Effector memory CD8-positive, alpha-beta T cell (primary cell): Measurements from ENCODE around the gene CLRN3.

Experiments
- ATAC-seq: fragments of 150-1000 bp; cut with Tn5 transposase; replicated peaks from 2 replicates; pipeline ENCODE4 v1.10.0; 2021; ENCODE audit warnings: mild to moderate bottlenecking, moderate library complexity
- DNase-seq, 3 experiments: peaks; one replicate each; pipeline ENCODE4 v3.0.0; 2021
- H3K27ac Mint-ChIP-seq, 2 donors: one replicate each; pipeline ENCODE4 v1.8.0; 2022; ENCODE audit warnings: mild to moderate bottlenecking in 2 of 2, mixed read lengths in 2 of 2, moderate library complexity in 2 of 2
- H3K27me3 Mint-ChIP-seq, 2 donors: one replicate each; pipeline ENCODE4 v1.8.0; 2022; ENCODE audit warnings: mixed read lengths in 2 of 2
- H3K36me3 Mint-ChIP-seq: one replicate; pipeline ENCODE4 v1.8.0; 2022; ENCODE audit warnings: mild to moderate bottlenecking, moderate library complexity, mixed read lengths; ENCODE audit not compliant: insufficient read depth
- H3K4me1 Mint-ChIP-seq, 2 donors: one replicate each; pipeline ENCODE4 v1.8.0; 2022; ENCODE audit warnings: low read depth in 2 of 2, mixed read lengths in 2 of 2
- H3K4me3 Mint-ChIP-seq, 2 donors: one replicate each; pipeline ENCODE4 v1.8.0; 2022; ENCODE audit warnings: mild to moderate bottlenecking in 2 of 2, mixed read lengths in 2 of 2, moderate library complexity in 2 of 2
- H3K9me3 Mint-ChIP-seq, 2 donors: one replicate each; pipeline ENCODE4 v1.8.0; 2022; ENCODE audit warnings: mixed read lengths in 2 of 2

The CLRN3 gene

DNA sequence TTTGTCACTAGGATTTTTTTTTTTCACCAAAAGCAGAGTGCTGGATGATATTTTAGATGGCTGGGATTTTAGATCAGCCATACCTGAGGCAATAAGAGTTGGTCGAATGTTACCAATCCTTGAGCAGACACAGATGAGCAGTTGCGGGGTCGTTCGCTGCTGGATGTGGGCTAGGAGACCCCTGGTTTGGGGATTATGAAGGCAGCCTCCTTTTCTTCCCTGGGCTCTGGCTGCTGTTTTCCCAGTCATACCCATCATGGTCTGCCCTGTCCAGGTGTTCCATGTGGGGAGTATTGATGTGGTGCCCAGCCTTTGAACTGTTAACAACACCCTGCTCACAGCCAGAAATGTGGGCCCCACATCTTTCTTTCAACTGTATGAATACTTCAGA, 19.1 kb upstream of the CLRN3 start:
- Mint-ChIP-seq H3K4me1 (no peaks in the 10 kb centered on the region), H3K27me3 (peaks cover 5 to 35% of the 10 kb centered on the region in 2 donors), H3K36me3 (no peaks in the 10 kb centered on the region), H3K4me3 (no peak overlapping the region), H3K9me3 (no peaks in the 10 kb centered on the region), H3K27ac (no peak overlapping the region)
- no peak for ATAC-seq
- DNase-seq = no peak

DNA sequence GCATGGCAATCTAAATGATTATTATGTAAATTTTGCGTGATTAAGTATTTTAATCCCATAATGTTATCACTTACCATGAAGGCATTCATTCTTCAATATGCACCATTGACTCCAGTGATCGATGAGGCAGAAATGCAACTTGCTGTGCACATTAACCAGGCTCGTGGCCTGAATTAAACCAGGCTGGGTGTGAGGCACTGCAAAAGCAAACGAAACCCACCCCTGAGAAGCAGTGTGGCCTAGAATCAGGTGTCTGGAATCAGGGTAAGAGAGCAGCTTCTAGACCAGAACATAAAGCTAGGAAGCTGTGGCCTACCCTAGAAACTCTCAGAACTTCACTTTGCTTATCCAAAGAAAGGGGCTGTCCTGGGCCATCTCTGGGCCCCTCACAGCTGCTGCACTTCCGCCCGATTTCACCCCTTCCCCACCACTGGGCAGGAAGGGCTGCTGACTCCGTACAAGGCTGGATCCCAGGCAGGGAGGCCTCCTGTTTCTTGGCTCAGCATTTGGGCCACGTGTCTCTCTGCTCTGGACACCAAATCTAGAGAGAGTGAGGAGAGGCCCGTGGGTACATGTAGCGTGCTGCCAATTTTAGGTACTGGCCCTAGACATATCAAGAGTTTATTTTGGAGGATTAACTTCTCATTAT, 18.6 kb upstream of the CLRN3 start:
- H3K4me3 Mint-ChIP-seq = no peak overlapping the region
- no peaks in the 10 kb centered on the region for H3K4me1 Mint-ChIP-seq
- H3K27me3 Mint-ChIP-seq = peaks cover 9 to 36% of the 10 kb centered on the region in 2 donors
- H3K9me3 Mint-ChIP-seq = no peaks in the 10 kb centered on the region
- no peak overlapping the region for H3K27ac Mint-ChIP-seq
- DNase-seq = no peak
- no peak for ATAC-seq
- H3K36me3 Mint-ChIP-seq = no peaks in the 10 kb centered on the region

DNA sequence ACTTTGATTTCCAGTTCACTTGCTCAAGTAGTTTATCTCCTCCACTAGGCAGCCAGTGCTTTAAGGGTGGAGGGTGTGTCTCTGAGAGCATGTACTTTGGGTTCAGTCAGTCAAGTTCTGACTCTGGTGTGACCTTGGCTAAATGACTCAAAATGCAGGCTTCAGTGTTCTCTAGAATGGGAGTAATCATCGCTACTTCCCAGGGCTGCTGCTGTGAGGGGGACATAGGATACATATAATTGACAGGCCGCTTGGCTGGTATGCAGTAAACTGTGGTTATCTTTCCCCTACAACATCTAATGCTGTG, 17.7 kb upstream of the CLRN3 start:
- Mint-ChIP-seq H3K27ac (no peak overlapping the region), H3K4me3 (no peak overlapping the region), H3K4me1 (no peaks in the 10 kb centered on the region), H3K27me3 (peaks cover 18 to 45% of the 10 kb centered on the region in 2 donors), H3K9me3 (no peaks in the 10 kb centered on the region), H3K36me3 (peaks cover under 1% of the 10 kb centered on the region)
- ATAC-seq = no peak
- DNase-seq = no peak

DNA sequence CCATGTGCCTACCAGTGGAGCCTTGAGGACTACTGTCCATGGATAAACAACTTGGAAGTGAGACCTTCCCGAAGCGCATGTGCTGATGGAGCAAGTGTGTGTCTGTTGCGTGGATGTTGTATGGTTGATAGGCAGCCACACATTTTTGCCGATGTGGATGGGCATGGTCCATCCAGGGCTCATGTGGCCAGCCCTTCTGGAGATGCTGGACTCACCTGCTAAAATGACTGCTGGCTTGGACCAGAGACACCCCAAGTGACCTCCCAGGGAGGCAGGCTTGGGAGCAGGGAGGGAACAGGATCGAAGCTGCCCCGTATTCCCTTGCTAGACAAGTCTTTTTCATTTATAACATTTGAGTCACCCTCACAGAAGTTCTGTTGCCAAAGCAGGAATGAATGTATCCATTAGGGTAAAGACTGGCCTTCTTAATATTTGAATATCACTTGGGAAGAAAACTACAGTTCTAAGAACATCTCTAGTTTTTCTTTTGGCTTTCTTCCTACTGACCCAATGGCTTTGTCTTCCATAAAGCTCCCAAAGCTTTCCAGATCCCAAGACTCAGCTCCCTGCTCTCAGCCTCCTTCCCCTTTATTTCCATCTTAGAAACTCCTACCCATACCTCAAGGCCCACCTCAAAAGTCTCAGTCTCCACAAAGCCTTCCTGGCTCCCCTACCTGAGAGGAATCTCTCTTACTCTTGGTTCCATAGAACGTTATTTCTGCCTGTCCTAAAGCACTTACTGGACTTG, 17.1 kb upstream of the CLRN3 start:
- Mint-ChIP-seq H3K36me3 (peaks cover 4% of the 10 kb centered on the region), H3K27me3 (peaks cover 22 to 50% of the 10 kb centered on the region in 2 donors), H3K9me3 (no peaks in the 10 kb centered on the region), H3K27ac (no peak overlapping the region), H3K4me1 (no peaks in the 10 kb centered on the region), H3K4me3 (no peak overlapping the region)
- ATAC-seq = no peak
- DNase-seq = no peak

DNA sequence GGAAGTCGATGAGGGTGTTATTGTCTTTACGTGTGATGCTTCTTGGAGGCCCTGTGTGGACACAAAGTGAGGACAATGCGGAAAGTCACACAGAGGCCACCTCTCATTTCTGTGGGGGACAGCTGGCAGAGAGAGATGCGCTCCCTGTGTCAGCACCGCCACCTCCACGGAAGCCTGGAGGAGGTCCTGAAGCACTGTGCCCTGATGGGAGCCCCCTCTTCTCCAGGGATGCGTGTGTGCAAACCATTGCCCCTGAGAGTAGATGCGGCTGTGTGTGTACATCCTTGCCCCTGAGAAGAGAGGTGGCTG, 16.2 kb upstream of the CLRN3 start:
- Mint-ChIP-seq H3K27ac (no peak overlapping the region), H3K36me3 (peaks cover 4% of the 10 kb centered on the region), H3K4me3 (no peak overlapping the region), H3K27me3 (peaks cover 30 to 52% of the 10 kb centered on the region in 2 donors), H3K9me3 (no peaks in the 10 kb centered on the region), H3K4me1 (no peaks in the 10 kb centered on the region)
- no peak for ATAC-seq
- DNase-seq = no peak

DNA sequence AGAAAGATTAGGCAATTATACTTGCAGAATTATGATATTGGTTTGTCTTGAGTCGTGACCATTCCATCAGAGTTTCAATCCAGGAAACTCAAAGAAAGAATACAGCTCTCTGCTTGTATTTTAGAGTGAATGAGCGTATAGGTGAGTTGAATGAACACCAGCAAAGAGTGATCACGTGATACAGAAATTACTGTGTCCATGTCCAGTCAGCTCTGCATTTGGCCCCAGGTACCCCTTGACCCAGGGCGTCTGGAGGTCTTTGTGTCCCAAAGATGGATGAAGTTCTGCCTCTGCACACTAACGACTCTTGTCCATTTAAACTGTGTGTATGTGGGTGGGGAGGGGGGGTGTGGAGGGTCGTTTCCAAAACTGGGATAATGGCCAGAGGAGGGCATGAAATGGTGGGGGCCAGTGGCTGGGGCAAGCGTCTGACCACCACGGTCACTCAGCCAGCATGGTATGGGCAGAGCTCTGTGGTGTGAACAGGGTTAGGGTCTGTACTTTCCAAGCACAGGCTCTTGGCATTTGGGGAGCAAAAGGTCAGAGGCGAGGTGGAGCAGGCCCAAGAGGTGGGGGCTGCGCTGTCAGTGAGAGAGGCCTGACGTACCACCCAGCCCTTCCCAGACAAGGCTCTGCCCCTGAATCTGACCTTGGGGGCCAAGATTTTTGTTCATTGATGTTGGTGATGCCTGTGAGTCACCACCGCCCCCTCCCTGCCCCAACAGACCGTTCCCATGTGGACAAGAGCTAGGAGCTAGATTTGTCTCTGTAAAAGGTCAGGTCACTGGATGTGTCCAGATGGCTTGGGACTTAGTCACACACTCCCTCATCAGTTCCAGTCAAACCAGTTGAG, 15.6 kb upstream of the CLRN3 start:
- no peaks in the 10 kb centered on the region for H3K9me3 Mint-ChIP-seq
- no peak overlapping the region for H3K27ac Mint-ChIP-seq
- H3K36me3 Mint-ChIP-seq = peaks cover 4% of the 10 kb centered on the region
- DNase-seq = no peak
- H3K4me3 Mint-ChIP-seq = peak overlapping the region in 1 of 2 donors; percentile 15
- no peak for ATAC-seq
- H3K4me1 Mint-ChIP-seq = no peaks in the 10 kb centered on the region
- H3K27me3 Mint-ChIP-seq = peaks cover 36 to 54% of the 10 kb centered on the region in 2 donors

DNA sequence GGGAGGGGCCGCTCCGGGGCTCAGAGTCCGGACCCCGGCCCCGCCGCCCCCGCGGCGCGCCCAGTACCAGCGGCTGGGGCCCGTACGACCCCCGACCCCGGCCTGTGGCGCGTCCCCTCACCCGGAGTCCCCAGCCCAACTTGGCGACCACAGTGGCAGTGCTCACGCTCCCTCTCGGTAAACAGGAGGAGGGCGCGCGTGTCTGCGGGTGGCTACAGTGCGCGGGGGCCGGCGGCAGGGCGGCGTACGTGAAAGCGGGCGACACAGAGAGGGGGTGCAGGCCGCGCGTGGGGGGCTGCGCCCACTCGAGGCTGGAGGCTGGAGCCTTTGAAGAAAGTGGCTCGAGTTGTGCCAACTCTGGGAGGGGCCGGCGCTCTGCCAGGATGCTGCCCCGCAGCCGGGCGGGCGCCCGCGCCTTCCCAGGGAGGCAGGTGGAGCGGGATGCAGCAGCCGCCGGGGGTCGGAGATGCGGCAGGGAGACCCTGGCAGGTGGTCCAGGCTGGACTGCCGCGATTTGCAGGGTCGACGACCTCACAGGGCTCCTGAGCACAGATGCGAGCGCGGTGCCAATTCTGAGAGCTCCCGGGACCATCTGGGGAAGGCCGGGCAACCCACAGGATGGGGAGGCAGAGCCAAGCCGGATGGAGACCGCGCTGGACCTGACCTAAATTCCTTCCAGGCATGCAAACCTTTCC, 14.8 kb upstream of the CLRN3 start:
- ATAC-seq (peak; percentile 31), DNase-seq (no peak)
- Mint-ChIP-seq H3K27ac (no peak overlapping the region), H3K4me3 (peak overlapping the region in 1 of 2 donors; percentile 15), H3K4me1 (no peaks in the 10 kb centered on the region), H3K36me3 (peaks cover 4% of the 10 kb centered on the region), H3K27me3 (peaks cover 43 to 59% of the 10 kb centered on the region in 2 donors), H3K9me3 (no peaks in the 10 kb centered on the region)

DNA sequence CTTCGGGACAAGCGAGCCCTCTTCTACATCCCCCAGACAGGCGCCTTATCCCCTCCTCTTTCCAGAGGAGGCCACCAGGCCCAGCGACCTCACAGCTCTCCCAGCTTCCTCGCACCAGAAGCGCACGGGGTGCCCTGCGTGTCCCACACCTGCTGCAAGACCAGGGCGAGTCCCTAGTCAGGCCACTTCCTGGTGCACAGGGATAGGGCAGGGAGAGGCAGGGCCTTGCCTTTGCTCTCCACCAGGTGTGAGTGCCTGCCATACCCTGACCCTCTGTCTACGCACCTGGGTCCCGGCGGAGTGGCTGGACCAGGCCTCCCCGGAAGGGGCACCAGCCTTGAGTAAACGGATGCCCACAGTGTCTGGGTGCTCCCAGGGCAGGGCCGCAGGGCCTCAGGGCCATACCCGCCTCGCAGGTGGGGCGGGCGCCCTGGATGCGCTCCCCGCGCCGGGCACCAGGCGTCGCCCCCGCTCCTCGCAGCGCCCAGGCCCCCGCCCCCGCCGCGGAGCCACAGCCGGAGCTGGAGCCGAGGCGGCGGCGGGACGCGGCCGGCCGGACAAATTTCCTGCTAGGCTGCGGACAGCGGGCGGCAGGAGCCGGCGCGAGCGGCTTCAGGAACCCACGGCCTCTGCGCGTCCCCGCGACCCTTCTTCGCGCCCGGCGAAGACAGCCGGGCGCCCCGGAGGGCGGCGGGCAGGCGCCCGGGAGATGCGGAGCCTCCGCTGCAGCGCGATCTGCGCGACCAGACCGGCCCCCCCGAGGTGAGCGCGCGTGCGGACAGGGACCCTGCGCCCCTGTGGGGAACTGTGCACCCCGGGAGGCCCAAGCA, 14.0 kb upstream of the CLRN3 start, which contains the start of gene PTPRE:
TSS of gene PTPRE (plus strand) at position 556 of the 830 bp plus-strand sequence. CDS start 133,779 bp downstream, outside the sequence.
- ATAC-seq (peak; percentile 98), DNase-seq (peak; percentile 49 to 61 (median 60))
- H3K4me1 Mint-ChIP-seq = no peaks in the 10 kb centered on the region
- peaks cover 4% of the 10 kb centered on the region for H3K36me3 Mint-ChIP-seq
- H3K27me3 Mint-ChIP-seq = peaks cover 43 to 61% of the 10 kb centered on the region in 2 donors
- peak within 1 kb of the TSS; percentile 15 to 28 for H3K4me3 Mint-ChIP-seq
- no peak within 1 kb of the TSS for H3K27ac Mint-ChIP-seq
- H3K9me3 Mint-ChIP-seq = no peaks in the 10 kb centered on the region

DNA sequence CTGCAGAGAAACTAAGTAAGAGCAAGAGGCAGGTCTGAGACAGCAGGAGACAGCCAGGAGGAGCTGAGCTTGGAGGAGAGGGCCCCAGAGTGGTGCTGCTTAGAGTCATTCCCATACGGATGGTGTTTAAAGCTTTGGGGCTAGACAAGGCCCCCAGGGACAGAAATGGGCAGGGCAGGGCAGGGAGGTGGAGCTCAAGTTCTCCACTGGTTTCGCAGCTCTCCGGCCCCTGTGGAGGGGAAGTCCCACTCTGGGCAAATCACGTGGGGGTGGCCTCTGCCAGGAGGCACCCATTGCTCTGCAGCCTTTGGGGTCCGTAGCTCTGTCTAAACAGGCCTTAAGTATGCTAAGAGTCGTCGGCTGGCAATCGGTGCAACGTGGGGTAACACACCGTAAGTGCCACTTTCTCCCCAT, 13.1 kb upstream of the CLRN3 start:
- peaks cover 4% of the 10 kb centered on the region for H3K36me3 Mint-ChIP-seq
- H3K27ac Mint-ChIP-seq = no peak overlapping the region
- H3K27me3 Mint-ChIP-seq = peaks cover 43 to 66% of the 10 kb centered on the region in 2 donors
- DNase-seq = no peak
- no peaks in the 10 kb centered on the region for H3K9me3 Mint-ChIP-seq
- no peaks in the 10 kb centered on the region for H3K4me1 Mint-ChIP-seq
- peak overlapping the region in 1 of 2 donors; percentile 2 for H3K4me3 Mint-ChIP-seq
- no peak for ATAC-seq

DNA sequence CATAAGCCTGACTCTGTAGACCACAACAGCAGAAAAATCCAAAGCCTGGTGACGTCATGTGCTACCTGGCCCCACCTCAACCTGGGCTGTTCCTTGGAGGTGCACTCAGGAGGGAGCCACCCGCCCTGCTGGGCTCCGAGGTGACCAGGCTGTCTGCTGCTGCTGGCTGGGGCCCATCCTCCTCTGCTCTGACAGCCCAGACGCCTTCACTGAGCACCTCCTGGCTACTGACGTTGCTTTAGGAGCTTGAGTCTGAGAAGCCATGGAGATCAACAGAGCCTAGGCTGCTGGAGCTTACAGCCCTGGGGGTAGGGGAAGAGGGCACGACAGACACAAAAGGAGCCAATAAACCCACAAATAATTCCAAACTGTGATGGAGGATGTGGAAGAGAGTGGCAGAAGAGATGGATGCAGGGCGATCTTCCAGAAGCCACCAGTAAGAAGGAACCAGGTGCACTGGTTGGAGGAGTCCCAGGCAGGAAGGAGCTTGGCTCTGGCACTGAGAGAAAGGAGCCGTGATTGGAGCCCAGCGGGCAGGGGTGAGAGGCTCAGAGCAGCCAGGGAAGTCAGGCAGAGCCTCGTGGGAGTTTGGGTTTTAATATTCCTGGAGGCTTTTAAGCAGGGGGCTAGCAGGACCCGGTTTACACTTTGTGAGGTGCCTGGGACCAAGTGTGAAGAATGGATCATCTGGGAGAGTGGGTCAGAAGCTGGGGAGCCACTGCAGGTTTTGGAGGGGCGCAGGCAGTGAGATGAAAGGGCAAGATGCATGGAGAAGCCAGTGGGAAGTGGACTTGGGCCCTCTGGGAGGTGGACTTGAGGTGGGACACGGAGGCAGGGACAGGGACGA, 12.5 kb upstream of the CLRN3 start:
- Mint-ChIP-seq H3K27ac (no peak overlapping the region), H3K9me3 (no peaks in the 10 kb centered on the region), H3K36me3 (peaks cover 4% of the 10 kb centered on the region), H3K27me3 (peaks cover 43 to 73% of the 10 kb centered on the region in 2 donors), H3K4me1 (no peaks in the 10 kb centered on the region), H3K4me3 (peak overlapping the region in 1 of 2 donors; percentile 2)
- ATAC-seq (no peak), DNase-seq (no peak)

DNA sequence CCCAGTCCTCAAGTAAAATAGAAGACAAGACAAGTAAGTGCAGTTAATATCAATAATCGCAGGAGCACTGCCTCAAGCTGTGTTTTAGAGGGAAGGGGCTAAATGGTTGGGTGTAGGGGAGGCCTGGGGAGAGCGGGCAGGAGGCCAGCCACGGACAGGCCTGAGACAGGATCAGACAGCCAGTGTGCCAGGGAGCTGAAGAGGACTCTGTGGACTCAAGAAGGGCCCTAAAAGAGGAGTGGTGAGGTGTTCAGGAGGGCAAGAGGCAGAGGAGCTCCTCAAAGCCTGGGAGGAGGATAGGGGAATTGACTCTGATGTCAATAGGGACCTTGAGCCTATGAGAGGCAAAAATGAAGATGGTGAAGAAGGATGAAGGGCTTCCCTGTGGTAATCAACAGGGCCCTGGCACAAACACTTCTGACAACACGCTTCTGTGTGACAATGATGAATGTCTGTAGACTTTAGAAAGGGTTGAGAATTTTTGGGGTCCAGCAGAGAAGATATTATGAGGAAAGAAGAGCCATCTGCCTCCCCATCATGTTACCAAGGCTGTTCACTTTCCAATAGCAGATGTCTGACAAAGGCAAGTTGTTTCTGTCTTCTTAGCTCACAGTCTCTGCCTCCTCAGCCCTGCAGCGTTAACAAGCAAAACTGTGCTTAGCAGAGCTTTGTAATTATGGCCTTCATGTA, 11.7 kb upstream of the CLRN3 start:
- no peak for DNase-seq
- Mint-ChIP-seq H3K9me3 (no peaks in the 10 kb centered on the region), H3K4me1 (no peaks in the 10 kb centered on the region), H3K27me3 (peaks cover 47 to 77% of the 10 kb centered on the region in 2 donors), H3K36me3 (peaks cover 4% of the 10 kb centered on the region), H3K27ac (no peak overlapping the region), H3K4me3 (no peak overlapping the region)
- ATAC-seq = no peak
